Fibroblast of lung (primary cell): ENCODE measurements around the gene PSMG3. TPM values are rescaled to one million over a fixed set of nuclear protein-coding genes. Genes with fewer than 3 reads are reported as not detected.

ENCODE experiments used
- DNase-seq, 2 donors: peaks; one replicate each; pipeline versions ENCODE4 v3.0.0 to v3.0.0-alpha.2; 2010; ENCODE audit warnings: low read depth in 2 of 2
- H2AFZ ChIP-seq: 2 replicates; pipeline ENCODE4 v1.5.1; 2012; ENCODE audit warnings: low read length, control low read depth, inconsistent platforms
- H3K27ac ChIP-seq: 2 replicates; pipeline ENCODE4 v1.5.1; 2011; ENCODE audit warnings: low read length, control low read depth; ENCODE audit not compliant: insufficient read depth
- H3K27me3 ChIP-seq: 2 replicates; pipeline ENCODE4 v1.5.1; 2011; ENCODE audit warnings: mild to moderate bottlenecking, low read length; ENCODE audit not compliant: control insufficient read depth, insufficient read depth
- H3K36me3 ChIP-seq: 2 replicates; pipeline ENCODE4 v1.5.1; 2011; ENCODE audit warnings: low read length; ENCODE audit not compliant: control insufficient read depth, insufficient read depth
- H3K4me1 ChIP-seq: 2 replicates; pipeline ENCODE4 v1.5.1; 2011; ENCODE audit warnings: low read length; ENCODE audit not compliant: control insufficient read depth, insufficient read depth; ENCODE audit errors: extremely low read depth
- H3K4me2 ChIP-seq: 2 replicates; pipeline ENCODE4 v1.5.1; 2011; ENCODE audit warnings: low read length, control low read depth; ENCODE audit not compliant: insufficient read depth; ENCODE audit errors: extremely low read depth
- H3K4me3 ChIP-seq, 4 experiments: fragments of 200-600 bp in 1 of 4; sonication (generic) in 1 of 4; replicated peaks in 1 of 4; 2 replicates each; pipeline ENCODE4 v1.5.1; 2011 to 2016; ENCODE audit warnings: low read length in 4 of 4, low read depth in 3 of 4, mild to moderate bottlenecking in 3 of 4, control low read depth in 2 of 4, inconsistent platforms in 1 of 4, mixed read lengths in 1 of 4; ENCODE audit not compliant: insufficient read depth in 1 of 4; ENCODE audit errors: control extremely low read depth in 1 of 4
- H3K79me2 ChIP-seq: 2 replicates; pipeline ENCODE4 v1.5.1; 2012; ENCODE audit warnings: mild to moderate bottlenecking, low read length, inconsistent platforms; ENCODE audit not compliant: control insufficient read depth, insufficient read depth
- H3K9ac ChIP-seq: 2 replicates; pipeline ENCODE4 v1.5.1; 2011; ENCODE audit warnings: mild to moderate bottlenecking, low read length, control low read depth; ENCODE audit not compliant: insufficient read depth
- H3K9me3 ChIP-seq: 2 replicates; pipeline ENCODE4 v1.5.1; 2012; ENCODE audit warnings: low read depth, low read length; ENCODE audit not compliant: control insufficient read depth, insufficient read depth
- H4K20me1 ChIP-seq: 2 replicates; pipeline ENCODE4 v1.5.1; 2011; ENCODE audit warnings: low read length; ENCODE audit not compliant: control insufficient read depth, insufficient read depth; ENCODE audit errors: extremely low read depth
- CTCF ChIP-seq, 2 donors: IDR thresholded peaks in 1 of 2; conservative IDR thresholded peaks in 1 of 2; 1 replicate in 1 of 2; 2 replicates in 1 of 2; pipeline ENCODE4 v1.5.1; 2011 to 2012; ENCODE audit warnings: low read length in 2 of 2, control low read depth in 1 of 2, inconsistent platforms in 1 of 2, low read depth in 1 of 2, mild to moderate bottlenecking in 1 of 2
- EZH2 ChIP-seq: IDR thresholded peaks from 2 replicates; pipeline ENCODE4 v1.5.1; 2012; ENCODE audit warnings: low read length, control low read depth, mild to moderate bottlenecking; ENCODE audit errors: missing control alignments
- polyA plus RNA-seq, 2 donors: library from polyadenylated mRNA; depleted of rRNA in 1 of 2; stranded (reverse) in 1 of 2; unstranded in 1 of 2; fragments of >200 nt; gene quantifications; 2 replicates each; pipeline ENCODE4 v1.2.1, GENCODE V29; 2011 to 2012; ENCODE audit warnings: missing spikeins in 1 of 2
- total RNA-seq: library from RNA; depleted of rRNA; stranded (reverse); fragments of >200 nt; gene quantifications from 2 replicates; pipeline ENCODE4 v1.2.1, GENCODE V29; 2014

The PSMG3 gene
- total and polyA plus RNA-seq, 2 donors (not counting 1 experiment from before 2014, with no cell fraction given) = 19.3 to 24.6 TPM

- no peak for DNase-seq
- Histone ChIP-seq H3K27ac (no peak overlapping the region), H3K79me2 (no peaks in the 10 kb centered on the region), H3K4me2 (no peak overlapping the region), H3K9ac (no peak overlapping the region), H3K4me3 (no peak overlapping the region), H3K27me3 (no peaks in the 10 kb centered on the region), H3K36me3 (no peaks in the 10 kb centered on the region), H3K9me3 (no peaks in the 10 kb centered on the region), H3K4me1 (no peaks in the 10 kb centered on the region), H2AFZ (no peak overlapping the region), H4K20me1 (no peaks in the 10 kb centered on the region)
- TF ChIP-seq CTCF (conservative IDR thresholded peaks at IDR 0.05 in 1 of 2, IDR thresholded peaks at IDR 0.05 in 1 of 2; ENCODE audit: low read depth in 1 of 2, low read length in 2 of 2) (no peak), EZH2 (no peak)
Observed at GRCh38 chr7:1561036-1561940, 8.5 kb downstream of the PSMG3 start.

DNA sequence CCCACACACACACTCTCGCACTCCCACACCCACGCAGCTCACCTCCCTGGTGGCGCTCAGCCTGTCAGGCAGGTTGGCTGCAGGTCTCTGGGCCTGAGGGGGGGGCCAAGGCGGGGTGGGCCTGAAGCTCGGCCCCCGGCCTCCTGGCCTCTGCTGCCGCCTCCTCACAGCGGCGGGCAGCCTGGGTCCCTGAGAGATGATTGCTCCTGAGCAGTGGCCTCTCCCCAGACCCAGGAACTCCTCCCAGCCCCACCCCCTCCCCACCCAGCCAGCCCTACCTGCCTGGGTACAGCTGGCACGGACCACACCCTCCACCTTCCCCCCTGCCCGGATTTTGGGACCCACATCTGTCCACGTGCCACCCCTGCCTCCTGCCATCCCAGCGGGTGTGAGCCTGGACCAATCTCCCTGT, 9.2 kb downstream of the PSMG3 start:
- Histone ChIP-seq H3K4me3 (no peak overlapping the region), H3K9ac (no peak overlapping the region), H3K4me1 (peaks cover 5% of the 10 kb centered on the region), H4K20me1 (no peaks in the 10 kb centered on the region), H3K9me3 (no peaks in the 10 kb centered on the region), H2AFZ (no peak overlapping the region), H3K27me3 (no peaks in the 10 kb centered on the region), H3K4me2 (no peak overlapping the region), H3K36me3 (no peaks in the 10 kb centered on the region), H3K27ac (no peak overlapping the region), H3K79me2 (no peaks in the 10 kb centered on the region)
- no peak for DNase-seq
- no peak for TF ChIP-seq CTCF (conservative IDR thresholded peaks at IDR 0.05 in 1 of 2, IDR thresholded peaks at IDR 0.05 in 1 of 2; ENCODE audit: low read depth in 1 of 2, low read length in 2 of 2)

GRCh38 chr7:1559626-1560590, 9.9 kb downstream of the PSMG3 start:
- Histone ChIP-seq H3K27ac (no peak overlapping the region), H3K4me1 (peaks cover 12% of the 10 kb centered on the region), H3K4me2 (no peak overlapping the region), H2AFZ (no peak overlapping the region), H3K36me3 (no peaks in the 10 kb centered on the region), H3K4me3 (no peak overlapping the region), H3K9ac (no peak overlapping the region), H3K9me3 (no peaks in the 10 kb centered on the region), H3K79me2 (no peaks in the 10 kb centered on the region), H3K27me3 (no peaks in the 10 kb centered on the region), H4K20me1 (no peaks in the 10 kb centered on the region)
- TF ChIP-seq CTCF (conservative IDR thresholded peaks at IDR 0.05 in 1 of 2, IDR thresholded peaks at IDR 0.05 in 1 of 2; ENCODE audit: low read depth in 1 of 2, low read length in 2 of 2) (no peak), EZH2 (no peak)
- no peak for DNase-seq
